HG03571 (cell line): ENCODE measurements around the gene ABCA7.

Experiments used
- ATAC-seq: cut with Tn5 transposase; IDR thresholded peaks from one replicate; pipeline ENCODE4 v1.9.1; 2021; ENCODE audit not compliant: unreplicated experiment

The ABCA7 gene

DNA sequence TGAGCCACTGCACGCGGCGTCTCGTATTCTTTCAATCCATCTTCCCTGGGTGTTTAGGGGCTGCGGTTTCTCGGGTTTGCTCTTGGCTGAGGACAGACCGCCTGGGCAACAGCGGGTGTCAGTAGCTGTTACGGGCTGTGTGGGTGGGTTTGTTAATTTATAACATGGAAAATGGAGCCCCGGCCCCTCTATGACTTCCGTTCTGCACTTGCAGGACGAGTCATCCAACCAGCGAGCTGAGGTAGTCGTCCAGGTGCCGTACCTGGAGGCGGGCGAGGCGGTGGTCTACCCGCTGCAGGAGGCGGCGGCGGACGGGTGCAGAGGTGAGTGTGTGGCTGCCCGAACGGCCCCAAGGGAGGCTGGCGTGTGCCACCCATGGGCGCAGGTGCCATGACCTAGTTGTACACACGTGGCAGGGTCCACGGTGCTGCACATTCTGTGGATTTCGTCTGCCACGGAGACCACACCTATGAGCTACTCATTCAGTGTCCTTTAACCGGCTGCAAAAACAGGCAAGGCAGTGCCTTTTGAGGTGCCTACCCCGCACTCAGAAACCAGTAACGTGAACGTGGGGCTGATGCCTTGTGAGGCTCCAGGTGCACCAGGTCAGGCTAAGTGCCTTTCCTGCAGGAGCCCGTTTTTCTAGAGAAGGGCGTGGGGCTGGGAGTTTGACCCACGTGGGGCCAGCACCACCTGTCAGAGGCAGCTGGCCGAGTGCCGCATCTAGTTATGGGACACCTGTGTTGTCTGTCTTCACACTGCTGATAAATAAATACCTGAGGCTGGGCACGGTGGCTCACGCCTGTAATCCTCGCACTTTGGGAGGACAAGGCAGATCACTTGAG lies 44.3 kb downstream of the ABCA7 start:
- no peak for ATAC-seq

GRCh38 chr19:1085053-1085658 lies 45.2 kb downstream of the ABCA7 start:
- ATAC-seq, result no peak

DNA sequence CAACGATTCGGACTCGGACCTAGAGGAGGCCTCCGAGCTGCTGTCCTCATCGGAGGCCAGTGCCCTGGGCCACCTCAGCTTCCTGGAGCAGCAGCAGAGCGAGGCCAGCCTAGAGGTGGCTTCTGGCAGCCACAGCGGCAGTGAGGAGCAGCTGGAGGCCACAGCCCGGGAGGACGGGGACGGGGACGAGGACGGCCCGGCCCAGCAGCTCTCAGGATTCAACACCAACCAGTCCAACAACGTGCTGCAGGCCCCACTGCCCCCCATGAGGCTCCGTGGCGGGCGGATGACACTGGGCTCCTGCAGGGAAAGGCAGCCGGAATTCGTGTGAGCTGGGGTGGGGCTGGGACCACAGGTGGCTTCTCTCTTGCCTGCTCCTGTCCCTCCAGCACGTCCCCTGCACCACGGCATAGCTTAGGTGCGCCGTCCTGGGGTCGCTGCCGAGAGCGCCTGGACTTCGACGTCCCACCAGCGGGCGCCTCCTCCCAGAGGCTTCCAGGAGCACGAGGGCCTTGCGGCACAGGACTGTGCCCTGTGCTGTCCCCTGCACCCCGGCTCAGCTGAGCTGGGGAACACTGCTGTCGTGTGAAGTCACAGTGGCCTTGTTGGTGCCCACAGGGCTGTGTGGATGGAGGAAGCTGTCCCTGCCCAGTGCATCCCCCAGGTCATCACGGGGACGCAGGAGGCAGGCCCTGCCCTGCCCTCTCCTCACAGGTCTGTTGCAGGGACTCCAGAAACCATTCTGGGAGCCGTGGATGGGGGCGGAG lies 46.0 kb downstream of the ABCA7 start:
- no peak for ATAC-seq

- ATAC-seq, result no peak
Observed at GRCh38 chr19:1086613-1087012, 46.7 kb downstream of the ABCA7 start.

- ATAC-seq, result no peak
Observed at GRCh38 chr19:1087813-1088415, 48.0 kb downstream of the ABCA7 start.

DNA sequence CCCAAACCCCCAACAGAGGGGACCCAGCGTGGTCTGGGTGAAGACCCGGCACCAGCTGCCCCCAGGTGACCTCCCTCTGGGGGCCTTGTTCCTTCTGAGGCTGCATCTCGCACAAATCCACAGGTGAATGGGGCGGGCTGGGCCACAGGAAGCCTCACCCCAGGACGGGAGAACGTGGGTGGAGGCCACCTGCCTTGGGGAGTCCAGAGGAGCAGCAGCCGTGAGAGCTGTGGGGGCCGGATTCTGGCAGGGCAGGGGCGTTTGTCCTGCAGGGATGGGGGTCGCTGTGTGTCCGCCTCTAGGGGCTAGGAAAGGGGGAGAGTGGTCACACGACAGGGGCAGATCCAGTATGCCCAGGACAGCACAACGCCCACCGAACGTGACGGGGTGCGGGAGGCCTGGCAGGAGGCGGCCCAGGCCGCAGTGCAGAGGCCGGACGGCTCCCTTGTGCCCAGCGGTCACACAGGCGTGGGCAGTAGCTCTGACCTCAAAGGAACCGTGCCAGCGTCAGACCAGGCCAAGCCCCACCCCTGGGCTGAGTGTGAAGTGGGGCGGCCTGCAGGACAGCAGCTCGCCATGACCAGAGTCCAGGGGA lies 48.6 kb downstream of the ABCA7 start:
- no peak for ATAC-seq

- no peak for ATAC-seq
Observed at GRCh38 chr19:1089126-1089771, 49.3 kb downstream of the ABCA7 start.

GRCh38 chr19:1089891-1090290 lies 50.0 kb downstream of the ABCA7 start:
- ATAC-seq, result no peak

GRCh38 chr19:1090731-1091543 lies 51.0 kb downstream of the ABCA7 start:
- ATAC-seq, result no peak

- no peak for ATAC-seq
Observed at GRCh38 chr19:1091544-1092175, 51.8 kb downstream of the ABCA7 start.

DNA sequence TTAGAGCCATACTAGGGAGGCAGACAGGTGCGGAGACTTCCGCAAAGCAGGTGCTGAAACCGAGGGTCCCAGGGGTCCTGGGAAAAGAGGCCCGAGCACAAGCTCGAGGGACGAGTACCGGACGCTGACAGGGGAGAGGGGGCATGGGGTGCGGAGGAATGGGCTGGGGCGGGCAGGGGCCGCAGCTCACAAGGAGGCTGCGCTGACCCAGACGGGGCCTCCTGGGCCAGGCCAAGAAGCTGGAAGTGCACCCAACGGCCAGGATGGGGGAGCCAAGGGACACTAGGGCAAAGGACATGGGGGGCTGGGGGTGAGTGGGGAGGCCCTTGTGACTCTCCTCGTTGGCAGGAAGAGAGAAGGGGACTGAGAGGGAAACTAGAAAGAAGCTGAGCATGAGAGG lies 53.4 kb downstream of the ABCA7 start:
- no peak for ATAC-seq

GRCh38 chr19:1093811-1094553 lies 54.1 kb downstream of the ABCA7 start:
- ATAC-seq, result no peak

GRCh38 chr19:1094655-1094977 lies 54.7 kb downstream of the ABCA7 start:
- ATAC-seq, result no peak

GRCh38 chr19:1094978-1095701 lies 55.2 kb downstream of the ABCA7 start, which contains the start of gene POLR2E:
Gene POLR2E (minus strand): TSS chr19:1095375. CDS start chr19:1095315, 60 bp downstream.
- ATAC-seq, result peak; percentile 73

- ATAC-seq, result no peak
Observed at GRCh38 chr19:1097810-1098176, 57.9 kb downstream of the ABCA7 start.

DNA sequence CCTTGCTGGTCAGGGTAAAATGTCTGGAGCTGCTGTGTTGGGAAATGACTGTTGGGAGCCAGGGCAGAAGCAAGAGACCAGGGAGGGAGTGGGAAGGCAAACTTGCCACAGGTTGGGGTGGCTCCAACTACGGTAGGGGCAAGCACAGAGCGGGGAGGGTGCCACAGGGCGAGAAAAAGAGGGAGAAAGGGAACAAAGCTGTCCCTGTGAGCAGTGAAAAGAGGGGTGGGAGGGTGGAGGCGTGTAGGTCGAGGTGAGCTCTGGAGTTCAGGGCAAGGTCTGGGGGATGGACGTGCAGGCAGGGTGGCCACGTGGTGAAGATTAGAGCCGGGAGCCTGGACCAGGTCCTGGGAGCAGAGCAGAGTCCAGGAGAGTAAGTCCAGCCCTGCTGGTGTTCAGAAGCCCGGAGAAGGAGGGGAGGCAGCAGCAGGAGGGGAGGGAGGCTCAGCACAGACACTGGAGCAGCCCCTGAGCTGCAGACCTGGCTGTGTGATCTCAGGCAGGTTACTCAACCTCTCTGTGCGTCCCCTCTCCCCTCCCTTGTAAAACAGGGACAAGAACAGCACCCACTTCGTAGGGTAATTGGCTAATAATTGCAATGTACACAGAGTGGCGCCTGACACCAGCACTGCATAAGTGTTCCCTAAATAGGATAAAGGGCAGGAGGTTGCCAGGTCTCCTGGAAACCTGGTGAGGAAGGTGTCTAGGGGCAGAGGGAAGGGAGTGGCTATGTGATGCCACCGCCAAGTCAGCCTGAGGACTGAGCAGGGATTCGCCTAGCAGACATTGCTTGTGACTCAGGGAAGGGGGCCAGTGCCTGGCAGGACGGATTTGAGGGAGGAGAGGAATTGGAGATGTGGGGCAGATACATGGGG lies 58.5 kb downstream of the ABCA7 start:
- no peak for ATAC-seq

- no peak for ATAC-seq
Observed at GRCh38 chr19:1101337-1101698, 61.4 kb downstream of the ABCA7 start.
